CD14-positive monocyte (primary cell): Measurements from ENCODE around the gene ADTRP. TPM values are rescaled to one million over a fixed set of nuclear protein-coding genes. Genes with fewer than 3 reads are reported as not detected.
A peak's percentile ranks its signal among the peaks of the same experiment; 100 is the strongest.

ENCODE experiments used
- DNase-seq, 3 donors: peaks; one replicate each; pipeline ENCODE4 v3.0.0-alpha.2; 2011 to 2022
- H2AFZ ChIP-seq: 2 replicates; pipeline ENCODE4 v1.6.0; 2012; ENCODE audit warnings: mild to moderate bottlenecking, low read depth, low read length, inconsistent platforms; ENCODE audit not compliant: insufficient read depth, poor library complexity, severe bottlenecking
- H3K27ac ChIP-seq, 2 donors: 1 replicate in 1 of 2; 2 replicates in 1 of 2; pipeline ENCODE4 v1.5.1; 2012 to 2013; ENCODE audit warnings: low read length in 2 of 2, control low read depth in 1 of 2, inconsistent platforms in 1 of 2, low read depth in 1 of 2, mild to moderate bottlenecking in 1 of 2
- H3K27me3 ChIP-seq, 2 donors: one replicate each; pipeline versions ENCODE4 v1.6.0 to v1.6.1; 2011 to 2013; ENCODE audit warnings: low read length in 2 of 2; ENCODE audit not compliant: control insufficient read depth in 2 of 2, insufficient read depth in 2 of 2
- H3K36me3 ChIP-seq, 2 donors: replicated peaks in 1 of 2; 1 replicate in 1 of 2; 2 replicates in 1 of 2; pipeline versions ENCODE4 v1.5.1 to v1.6.1; 2012 to 2013; ENCODE audit warnings: low read length in 2 of 2, control low read depth in 1 of 2, inconsistent platforms in 1 of 2, mild to moderate bottlenecking in 1 of 2; ENCODE audit not compliant: insufficient read depth in 2 of 2, control insufficient read depth in 1 of 2
- H3K4me1 ChIP-seq, 2 donors: 1 replicate in 1 of 2; 2 replicates in 1 of 2; pipeline versions ENCODE4 v1.5.1 to v1.6.1; 2012 to 2013; ENCODE audit warnings: low read length in 2 of 2, control low read depth in 1 of 2, inconsistent platforms in 1 of 2, mild to moderate bottlenecking in 1 of 2, moderate library complexity in 1 of 2; ENCODE audit not compliant: insufficient read depth in 2 of 2, control insufficient read depth in 1 of 2
- H3K4me2 ChIP-seq: replicated peaks from 2 replicates; pipeline ENCODE3; 2012; ENCODE audit warnings: low read length, moderate library complexity, mild to moderate bottlenecking; ENCODE audit not compliant: poor library complexity, severe bottlenecking; ENCODE audit errors: extremely low read depth
- H3K4me3 ChIP-seq, 3 experiments: fragments of 200-600 bp in 1 of 3; sonication (generic) in 1 of 3; replicated peaks in 1 of 3; 1 replicate in 2 of 3; 2 replicates in 1 of 3; pipeline ENCODE4 v1.5.1; 2011 to 2013; ENCODE audit warnings: low read length in 3 of 3, mild to moderate bottlenecking in 3 of 3, control low read depth in 2 of 3, low read depth in 2 of 3, inconsistent platforms in 1 of 3, moderate library complexity in 1 of 3
- H3K79me2 ChIP-seq: 2 replicates; pipeline ENCODE4 v1.6.0; 2012; ENCODE audit warnings: mild to moderate bottlenecking, control low read depth, inconsistent platforms, low read length, moderate library complexity; ENCODE audit not compliant: insufficient read depth
- H3K9ac ChIP-seq: 2 replicates; pipeline ENCODE4 v1.6.0; 2017; ENCODE audit warnings: low read length, mild to moderate bottlenecking; ENCODE audit not compliant: insufficient read depth, poor library complexity, severe bottlenecking
- H3K9me3 ChIP-seq, 2 donors: replicated peaks in 1 of 2; 1 replicate in 1 of 2; 2 replicates in 1 of 2; pipeline versions ENCODE4 v1.5.1 to v1.6.1; 2012 to 2013; ENCODE audit warnings: low read length in 2 of 2, control low read depth in 1 of 2; ENCODE audit not compliant: control insufficient read depth in 1 of 2, insufficient read depth in 1 of 2
- H4K20me1 ChIP-seq: 2 replicates; pipeline ENCODE4 v1.6.0; 2012; ENCODE audit warnings: mild to moderate bottlenecking, low read length, control low read depth, moderate library complexity; ENCODE audit not compliant: insufficient read depth
- H3K27ac Mint-ChIP-seq, 7 donors: one replicate each; pipeline ENCODE4 v1.8.0; 2020; ENCODE audit warnings: mild to moderate bottlenecking in 7 of 7, mixed read lengths in 7 of 7, moderate library complexity in 6 of 7, inconsistent platforms in 2 of 7
- H3K27me3 Mint-ChIP-seq, 3 donors: one replicate each; pipeline ENCODE4 v1.8.0; 2021 to 2022; ENCODE audit warnings: low read depth in 3 of 3, mild to moderate bottlenecking in 3 of 3, mixed read lengths in 3 of 3, moderate library complexity in 3 of 3, inconsistent platforms in 1 of 3
- H3K36me3 Mint-ChIP-seq, 2 donors: one replicate each; pipeline ENCODE4 v1.8.0; 2020; ENCODE audit warnings: mixed read lengths in 2 of 2, inconsistent platforms in 1 of 2, mild to moderate bottlenecking in 1 of 2
- H3K4me1 Mint-ChIP-seq: one replicate; pipeline ENCODE4 v1.8.0; 2020; ENCODE audit warnings: mild to moderate bottlenecking, mixed read lengths
- H3K4me3 Mint-ChIP-seq, 2 donors: one replicate each; pipeline ENCODE4 v1.8.0; 2020; ENCODE audit warnings: mild to moderate bottlenecking in 2 of 2, mixed read lengths in 2 of 2, moderate library complexity in 1 of 2
- H3K9me3 Mint-ChIP-seq, 7 donors: one replicate each; pipeline ENCODE4 v1.8.0; 2020 to 2022; ENCODE audit warnings: mixed read lengths in 7 of 7, mild to moderate bottlenecking in 6 of 7, moderate library complexity in 6 of 7, inconsistent platforms in 2 of 7
- WGBS: methylation state at CpG from one replicate; pipeline ENCODE4 v1.1.5; 2013; ENCODE audit warnings: missing lambda C conversion rate; ENCODE audit not compliant: insufficient coverage; 5-methylcytosine and 5-hydroxymethylcytosine counted together
- intact Hi-C, 2 donors: fragments of 100-400 bp; cut with micrococcal nuclease; formaldehyde crosslinking; loops; one replicate each; pipeline versions ENCODE4 v1.15.0 to v1.15.1; 2023
- polyA plus RNA-seq, 3 donors: library from polyadenylated mRNA; depleted of rRNA in 1 of 3; unstranded in 2 of 3; stranded (reverse) in 1 of 3; fragments of 300-500 nt in 2 of 3; fragments of >200 nt in 1 of 3; fragmentation: Illumina TruSeq in 2 of 3; gene quantifications; 1 replicate in 2 of 3; 2 replicates in 1 of 3; pipeline ENCODE4 v1.2.3, GENCODE V29; 2012 to 2021
- TF ChIP-seq, protein P1 (sequence below): fragments of 200-600 bp; IDR thresholded peaks from one replicate; pipeline ENCODE4 v1.8.0; 2022; ENCODE audit warnings: antibody characterized with exemption, mild to moderate bottlenecking

The ADTRP gene
- polyA plus RNA-seq, 3 donors: 0.04 to 0.20 TPM; not detected in 1

- H3K27ac Mint-ChIP-seq: no peak overlapping the region
These were observed 7.4 kb upstream of the ADTRP start for GRCh38 chr6:11785774-11786579.

DNA sequence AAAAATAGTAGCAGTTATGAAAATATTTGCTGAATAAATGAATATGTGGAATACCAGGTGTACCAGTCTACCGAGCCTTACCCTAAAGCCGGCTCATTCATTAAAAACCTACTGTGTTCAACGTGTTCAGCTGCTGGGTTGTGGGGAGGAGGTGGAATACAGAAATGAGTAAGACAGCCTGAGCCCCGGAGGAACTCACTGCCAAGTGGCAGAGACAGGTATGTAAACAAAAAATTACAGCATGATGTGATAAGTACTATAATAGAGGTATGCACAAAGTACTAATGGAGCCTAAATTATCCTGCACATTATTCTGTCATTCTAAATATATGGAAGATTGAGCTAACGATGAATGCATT is 6.8 kb upstream of the ADTRP start:
- Histone ChIP-seq H3K36me3 (no peaks in the 10 kb centered on the region), H3K9me3 (peaks cover 0 to 4% of the 10 kb centered on the region in 2 donors), H3K27ac (no peak overlapping the region), H3K27me3 (no peaks in the 10 kb centered on the region), H3K79me2 (no peaks in the 10 kb centered on the region), H2AFZ (no peak overlapping the region), H3K9ac (no peak overlapping the region), H3K4me3 (no peak overlapping the region), H3K4me2 (no peak overlapping the region), H4K20me1 (no peaks in the 10 kb centered on the region), H3K4me1 (no peaks in the 10 kb centered on the region)
- H3K4me3 Mint-ChIP-seq: no peak overlapping the region
- H3K27me3 Mint-ChIP-seq: peaks cover 0 to 6% (median 0%) of the 10 kb centered on the region in 3 donors
- peaks cover 0 to 4% (median 3%) of the 10 kb centered on the region in 7 donors for H3K9me3 Mint-ChIP-seq
- H3K4me1 Mint-ChIP-seq: no peaks in the 10 kb centered on the region
- TF ChIP-seq, protein P1, sequence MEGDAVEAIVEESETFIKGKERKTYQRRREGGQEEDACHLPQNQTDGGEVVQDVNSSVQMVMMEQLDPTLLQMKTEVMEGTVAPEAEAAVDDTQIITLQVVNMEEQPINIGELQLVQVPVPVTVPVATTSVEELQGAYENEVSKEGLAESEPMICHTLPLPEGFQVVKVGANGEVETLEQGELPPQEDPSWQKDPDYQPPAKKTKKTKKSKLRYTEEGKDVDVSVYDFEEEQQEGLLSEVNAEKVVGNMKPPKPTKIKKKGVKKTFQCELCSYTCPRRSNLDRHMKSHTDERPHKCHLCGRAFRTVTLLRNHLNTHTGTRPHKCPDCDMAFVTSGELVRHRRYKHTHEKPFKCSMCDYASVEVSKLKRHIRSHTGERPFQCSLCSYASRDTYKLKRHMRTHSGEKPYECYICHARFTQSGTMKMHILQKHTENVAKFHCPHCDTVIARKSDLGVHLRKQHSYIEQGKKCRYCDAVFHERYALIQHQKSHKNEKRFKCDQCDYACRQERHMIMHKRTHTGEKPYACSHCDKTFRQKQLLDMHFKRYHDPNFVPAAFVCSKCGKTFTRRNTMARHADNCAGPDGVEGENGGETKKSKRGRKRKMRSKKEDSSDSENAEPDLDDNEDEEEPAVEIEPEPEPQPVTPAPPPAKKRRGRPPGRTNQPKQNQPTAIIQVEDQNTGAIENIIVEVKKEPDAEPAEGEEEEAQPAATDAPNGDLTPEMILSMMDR: no peak
- no peaks in the 10 kb centered on the region for H3K36me3 Mint-ChIP-seq
- no peak for DNase-seq
- WGBS: no CpG with 5 or more reads among the region's 5 CpGs
- intact Hi-C loops: no loop called here
- no peak overlapping the region for H3K27ac Mint-ChIP-seq

More at GRCh38 chr6:11785774-11786579, 7.4 kb upstream of the ADTRP start:
- H3K36me3 Mint-ChIP-seq: no peaks in the 10 kb centered on the region
- H3K27ac ChIP-seq: no peak overlapping the region
- no peaks in the 10 kb centered on the region for H3K4me1 ChIP-seq
- H3K27me3 Mint-ChIP-seq: peaks cover 0 to 5% (median 0%) of the 10 kb centered on the region in 3 donors
- no peaks in the 10 kb centered on the region for H4K20me1 ChIP-seq
- no peaks in the 10 kb centered on the region for H3K27me3 ChIP-seq
- TF ChIP-seq, protein P1: no peak
- no peak overlapping the region for H3K4me2 ChIP-seq
- H3K4me3 ChIP-seq: no peak overlapping the region
- DNase-seq: no peak
- 84% methylated on average over 8 of the region's 14 CpGs for WGBS
- H3K9me3 ChIP-seq: peaks cover 0 to 4% of the 10 kb centered on the region in 2 donors
- intact Hi-C loops: no loop called here
- no peak overlapping the region for H3K9ac ChIP-seq
- H3K4me3 Mint-ChIP-seq: peak overlapping the region in 1 of 2 donors; percentile 21
- no peaks in the 10 kb centered on the region for H3K79me2 ChIP-seq
- H2AFZ ChIP-seq: no peak overlapping the region
- H3K4me1 Mint-ChIP-seq: no peaks in the 10 kb centered on the region
- H3K36me3 ChIP-seq: no peaks in the 10 kb centered on the region
- H3K9me3 Mint-ChIP-seq: peaks cover 0 to 4% (median 3%) of the 10 kb centered on the region in 7 donors
